Body of pancreas (tissue), 4 donors: ENCODE measurements around the gene DENND1C.

Experiments
- CTCF ChIP-seq, 7 experiments: fragments of 450-650 bp in 4 of 7; fragments of 200-600 bp in 3 of 7; sonication (generic) in 3 of 7; IDR thresholded peaks; one replicate each; pipeline ENCODE4 v1.5.1; 2016 to 2019; ENCODE audit warnings: antibody characterized with exemption in 7 of 7
- POLR2A ChIP-seq, 3 donors: fragments of 450-650 bp; IDR thresholded peaks; one replicate each; pipeline ENCODE4 v1.6.1; 2016; ENCODE audit warnings: antibody characterized with exemption in 3 of 3, mild to moderate bottlenecking in 2 of 3

GRCh38 chr19:6431891-6432290 lies 49.7 kb downstream of the DENND1C start:
- TF ChIP-seq CTCF (IDR thresholded peaks at IDR 0.05) = no peak
- TF ChIP-seq POLR2A (IDR thresholded peaks at IDR 0.05) = no peak
